Prostate gland (tissue), 2 donors: Measurements from ENCODE around the gene RAB7A. TPM values are rescaled to one million over a fixed set of nuclear protein-coding genes. Genes with fewer than 3 reads are reported as not detected.

Experiments
- DNase-seq: peaks from one replicate; pipeline ENCODE4 v3.0.0-alpha.2; 2019; ENCODE audit warnings: low spot score
- H3K27ac ChIP-seq, 2 donors: fragments of 200-600 bp; sonication (generic); 2 replicates each; pipeline ENCODE4 v1.5.1; 2017 to 2019
- H3K27me3 ChIP-seq: fragments of 200-600 bp; sonication (generic); replicated peaks from 2 replicates; pipeline ENCODE4 v1.5.1; 2019; ENCODE audit not compliant: insufficient read depth
- H3K36me3 ChIP-seq, 2 donors: fragments of 200-600 bp; sonication (generic); 1 replicate in 1 of 2; 2 replicates in 1 of 2; pipeline versions ENCODE4 v1.5.1 to v1.8.1; 2017 to 2019
- H3K4me1 ChIP-seq: fragments of 200-600 bp; sonication (generic); replicated peaks from 2 replicates; pipeline ENCODE4 v1.5.1; 2019
- H3K4me3 ChIP-seq, 2 donors: fragments of 200-600 bp; sonication (generic); 2 replicates each; pipeline ENCODE4 v1.5.1; 2017 to 2019
- H3K9me3 ChIP-seq: fragments of 200-600 bp; sonication (generic); 2 replicates; pipeline ENCODE4 v1.5.1; 2017
- CTCF ChIP-seq, 4 experiments: fragments of 200-600 bp in 2 of 4; fragments of 450-650 bp in 2 of 4; sonication (generic) in 2 of 4; IDR thresholded peaks; 1 replicate in 3 of 4; 2 replicates in 1 of 4; pipeline ENCODE4 v1.5.1; 2016 to 2019; ENCODE audit warnings: antibody characterized with exemption in 4 of 4, mild to moderate bottlenecking in 2 of 4, moderate library complexity in 2 of 4
- POLR2A ChIP-seq: fragments of 450-650 bp; IDR thresholded peaks from one replicate; pipeline ENCODE4 v1.6.1; 2016; ENCODE audit warnings: antibody characterized with exemption, mild to moderate bottlenecking
- POLR2AphosphoS5 ChIP-seq: sonication (generic); formaldehyde crosslinking; IDR thresholded peaks from one replicate; pipeline ENCODE4 v1.6.1; 2017; ENCODE audit warnings: antibody characterized with exemption
- WGBS: methylation state at CpG from one replicate; pipeline ENCODE4 v1.1.5; 2018; 5-methylcytosine and 5-hydroxymethylcytosine counted together
- intact Hi-C: fragments of 100-400 bp; cut with DNase I; formaldehyde crosslinking; loops from one replicate; pipeline ENCODE4 v1.14.2; 2022
- total RNA-seq, 2 donors: library from RNA; depleted of rRNA; stranded (reverse); fragments of >200 nt; gene quantifications; one replicate each; pipeline ENCODE4 v1.1.0, GENCODE V29; 2016

The RAB7A gene
- total RNA-seq, 2 donors from 2014 or later: 88.2 to 125 TPM

GRCh38 chr3:128835096-128835495 is 109.1 kb downstream of the RAB7A start:
- no peak overlapping the region for H3K27ac ChIP-seq
- 86% methylated on average over 4 of the region's 4 CpGs for whole genome bisulfite sequencing
- H3K4me3 ChIP-seq: no peak overlapping the region
- DNase-seq: no peak
- intact Hi-C loops: no loop called here
- no peaks in the 10 kb centered on the region for H3K36me3 ChIP-seq
- TF ChIP-seq POLR2A: no peak
- no peak for TF ChIP-seq POLR2AphosphoS5
- no peak for TF ChIP-seq CTCF (IDR thresholded peaks at IDR 0.05)
- H3K27me3 ChIP-seq: no peaks in the 10 kb centered on the region
- H3K9me3 ChIP-seq: no peaks in the 10 kb centered on the region
- no peaks in the 10 kb centered on the region for H3K4me1 ChIP-seq

GRCh38 chr3:128841926-128842920 is 116.2 kb downstream of the RAB7A start:
- intact Hi-C loops: no loop called here
- H3K27ac ChIP-seq: no peak overlapping the region
- DNase-seq: no peak
- H3K36me3 ChIP-seq: no peaks in the 10 kb centered on the region
- no peaks in the 10 kb centered on the region for H3K9me3 ChIP-seq
- WGBS: 90% methylated on average over 10 of the region's 10 CpGs
- no peaks in the 10 kb centered on the region for H3K27me3 ChIP-seq
- H3K4me3 ChIP-seq: no peak overlapping the region
- no peaks in the 10 kb centered on the region for H3K4me1 ChIP-seq
- TF ChIP-seq POLR2AphosphoS5 (no peak), POLR2A (no peak), CTCF (IDR thresholded peaks at IDR 0.05) (no peak)

DNA sequence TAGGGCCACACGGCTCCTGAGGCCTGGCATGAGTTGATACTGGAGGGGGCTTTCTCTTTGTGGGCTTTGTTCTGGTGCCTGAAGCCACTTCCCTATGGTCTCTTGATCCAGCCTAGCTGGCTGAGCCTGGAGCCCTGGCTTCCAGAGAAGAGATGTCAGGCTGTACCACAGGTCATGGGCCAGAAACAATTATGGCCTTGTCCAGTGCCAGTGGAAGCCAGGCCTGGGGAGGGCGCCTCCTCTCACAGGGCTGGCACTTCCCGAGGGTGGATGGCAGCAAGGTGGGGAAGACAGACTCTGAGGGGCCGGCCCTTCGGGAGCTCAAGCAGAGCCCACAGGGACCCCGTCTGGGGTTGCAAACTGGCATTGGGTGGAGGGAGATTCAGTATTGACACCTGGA is 118.5 kb downstream of the RAB7A start:
- Histone ChIP-seq H3K27ac (no peak overlapping the region), H3K4me3 (no peak overlapping the region), H3K27me3 (no peaks in the 10 kb centered on the region), H3K36me3 (no peaks in the 10 kb centered on the region), H3K4me1 (no peaks in the 10 kb centered on the region), H3K9me3 (no peaks in the 10 kb centered on the region)
- intact Hi-C loops: no loop called here
- no peak for DNase-seq
- WGBS: 94% methylated on average over 5 of the region's 6 CpGs
- TF ChIP-seq CTCF (IDR thresholded peaks at IDR 0.05) (no peak), POLR2AphosphoS5 (no peak), POLR2A (no peak)

DNA sequence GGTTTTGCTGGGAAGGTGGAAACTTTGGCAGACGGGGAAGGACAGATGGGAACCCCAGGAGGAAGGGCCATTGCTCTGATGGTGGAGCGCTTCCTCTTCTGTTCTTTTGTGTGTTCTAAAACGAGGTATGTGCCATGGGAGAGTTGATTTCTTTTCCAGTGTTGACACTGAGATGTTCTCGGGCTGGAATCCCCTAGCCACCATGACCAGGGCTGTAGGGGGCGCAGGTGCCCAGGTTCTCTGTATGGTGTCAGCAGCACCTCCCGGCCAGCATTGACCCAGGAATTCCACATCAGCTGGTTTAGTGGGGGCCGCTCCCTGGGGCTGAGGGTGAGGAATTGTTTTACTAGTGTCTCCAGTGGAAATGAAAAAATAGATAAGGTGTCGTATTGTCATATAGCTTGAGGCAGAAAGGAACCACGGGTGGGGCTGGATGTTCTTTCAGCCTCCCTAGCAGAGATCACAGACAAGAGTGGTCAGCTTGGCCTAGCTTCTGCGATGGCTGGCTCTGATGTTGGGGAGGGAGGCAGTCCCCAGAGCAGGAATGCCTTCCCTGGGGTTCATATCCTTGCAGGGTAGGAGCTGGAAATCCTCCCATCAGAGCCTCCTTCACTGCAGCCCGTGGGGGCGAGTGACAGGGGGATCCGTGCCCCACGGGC is 119.3 kb downstream of the RAB7A start:
- Histone ChIP-seq H3K36me3 (no peaks in the 10 kb centered on the region), H3K27me3 (no peaks in the 10 kb centered on the region), H3K4me1 (no peaks in the 10 kb centered on the region), H3K9me3 (no peaks in the 10 kb centered on the region), H3K27ac (no peak overlapping the region), H3K4me3 (peak overlapping the region; percentile 22 to 33)
- intact Hi-C loops: loop anchor here (5.0 kb wide), 2 partner anchors 163 to 228 kb away; no protein-coding TSS in a partner anchor
- no peak for DNase-seq
- WGBS: 32% methylated on average over 14 of the region's 14 CpGs
- TF ChIP-seq POLR2A (no peak), POLR2AphosphoS5 (no peak), CTCF (IDR thresholded peaks at IDR 0.05) (no peak)
